ENCODE measurements around the gene UROC1. TPM values are rescaled to one million over a fixed set of nuclear protein-coding genes. Genes with fewer than 3 reads are reported as not detected.
A peak's percentile ranks its signal among the peaks of the same experiment; 100 is the strongest.

UROC1 gene
- total and polyA plus RNA-seq, 2 of the 13 experiments (the other 11 are each of a cell fraction or from before 2014, with no cell fraction given) = 0.71 to 1.3 TPM

DNA sequence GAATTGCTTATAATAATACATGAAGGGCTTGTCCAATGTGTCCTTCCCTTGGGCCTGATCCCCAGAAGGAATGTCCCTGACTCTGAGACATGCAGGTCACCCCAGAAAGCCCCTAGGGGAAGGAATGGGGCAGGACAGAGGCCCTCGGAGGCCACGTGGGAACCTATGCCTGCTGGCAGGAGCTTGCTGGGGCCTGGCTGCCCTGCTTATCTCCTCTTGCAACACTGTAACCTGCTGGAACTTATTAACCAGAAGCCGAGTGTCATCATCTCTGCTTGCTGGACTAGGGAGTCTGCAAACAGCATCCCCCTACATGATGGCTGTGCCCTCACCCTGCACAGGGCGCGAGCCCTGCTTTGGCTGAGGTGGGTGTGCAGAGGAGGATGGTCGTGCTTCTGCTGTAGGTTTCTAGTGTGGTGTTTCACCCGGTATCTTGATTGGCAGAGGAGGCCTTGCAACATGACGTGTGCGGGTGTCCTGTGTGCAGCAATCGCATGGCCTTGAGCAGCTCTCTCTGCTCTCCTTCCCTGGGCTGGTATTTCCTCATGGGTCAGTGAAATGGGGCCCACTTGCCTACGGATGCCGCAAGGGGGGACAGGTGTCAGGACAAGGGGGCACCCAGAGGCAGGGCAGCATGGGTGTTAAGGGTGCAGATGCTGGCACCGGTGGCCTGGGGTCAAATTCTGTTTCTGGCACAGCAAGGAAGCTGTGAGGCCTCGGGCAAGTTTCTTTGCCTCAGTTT is 11.4 kb upstream of the UROC1 start (continued):
- TF ChIP-seq, protein P1, sequence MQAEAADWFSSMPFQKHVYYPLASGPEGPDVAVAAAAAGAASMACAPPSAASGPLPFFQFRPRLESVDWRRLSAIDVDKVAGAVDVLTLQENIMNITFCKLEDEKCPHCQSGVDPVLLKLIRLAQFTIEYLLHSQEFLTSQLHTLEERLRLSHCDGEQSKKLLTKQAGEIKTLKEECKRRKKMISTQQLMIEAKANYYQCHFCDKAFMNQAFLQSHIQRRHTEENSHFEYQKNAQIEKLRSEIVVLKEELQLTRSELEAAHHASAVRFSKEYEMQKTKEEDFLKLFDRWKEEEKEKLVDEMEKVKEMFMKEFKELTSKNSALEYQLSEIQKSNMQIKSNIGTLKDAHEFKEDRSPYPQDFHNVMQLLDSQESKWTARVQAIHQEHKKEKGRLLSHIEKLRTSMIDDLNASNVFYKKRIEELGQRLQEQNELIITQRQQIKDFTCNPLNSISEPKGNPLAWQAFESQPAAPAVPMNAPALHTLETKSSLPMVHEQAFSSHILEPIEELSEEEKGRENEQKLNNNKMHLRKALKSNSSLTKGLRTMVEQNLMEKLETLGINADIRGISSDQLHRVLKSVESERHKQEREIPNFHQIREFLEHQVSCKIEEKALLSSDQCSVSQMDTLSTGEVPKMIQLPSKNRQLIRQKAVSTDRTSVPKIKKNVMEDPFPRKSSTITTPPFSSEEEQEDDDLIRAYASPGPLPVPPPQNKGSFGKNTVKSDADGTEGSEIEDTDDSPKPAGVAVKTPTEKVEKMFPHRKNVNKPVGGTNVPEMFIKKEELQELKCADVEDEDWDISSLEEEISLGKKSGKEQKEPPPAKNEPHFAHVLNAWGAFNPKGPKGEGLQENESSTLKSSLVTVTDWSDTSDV (CRISPR knock-in tag; IDR thresholded peaks at IDR 0.05) = peak; percentile 33; the same call in 1 of the 2 replicates
- TF ChIP-seq, protein P2, sequence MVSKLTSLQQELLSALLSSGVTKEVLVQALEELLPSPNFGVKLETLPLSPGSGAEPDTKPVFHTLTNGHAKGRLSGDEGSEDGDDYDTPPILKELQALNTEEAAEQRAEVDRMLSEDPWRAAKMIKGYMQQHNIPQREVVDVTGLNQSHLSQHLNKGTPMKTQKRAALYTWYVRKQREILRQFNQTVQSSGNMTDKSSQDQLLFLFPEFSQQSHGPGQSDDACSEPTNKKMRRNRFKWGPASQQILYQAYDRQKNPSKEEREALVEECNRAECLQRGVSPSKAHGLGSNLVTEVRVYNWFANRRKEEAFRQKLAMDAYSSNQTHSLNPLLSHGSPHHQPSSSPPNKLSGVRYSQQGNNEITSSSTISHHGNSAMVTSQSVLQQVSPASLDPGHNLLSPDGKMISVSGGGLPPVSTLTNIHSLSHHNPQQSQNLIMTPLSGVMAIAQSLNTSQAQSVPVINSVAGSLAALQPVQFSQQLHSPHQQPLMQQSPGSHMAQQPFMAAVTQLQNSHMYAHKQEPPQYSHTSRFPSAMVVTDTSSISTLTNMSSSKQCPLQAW (CRISPR knock-in tag; IDR thresholded peaks at IDR 0.05) = peak; percentile 99
- TF ChIP-seq, protein P3, sequence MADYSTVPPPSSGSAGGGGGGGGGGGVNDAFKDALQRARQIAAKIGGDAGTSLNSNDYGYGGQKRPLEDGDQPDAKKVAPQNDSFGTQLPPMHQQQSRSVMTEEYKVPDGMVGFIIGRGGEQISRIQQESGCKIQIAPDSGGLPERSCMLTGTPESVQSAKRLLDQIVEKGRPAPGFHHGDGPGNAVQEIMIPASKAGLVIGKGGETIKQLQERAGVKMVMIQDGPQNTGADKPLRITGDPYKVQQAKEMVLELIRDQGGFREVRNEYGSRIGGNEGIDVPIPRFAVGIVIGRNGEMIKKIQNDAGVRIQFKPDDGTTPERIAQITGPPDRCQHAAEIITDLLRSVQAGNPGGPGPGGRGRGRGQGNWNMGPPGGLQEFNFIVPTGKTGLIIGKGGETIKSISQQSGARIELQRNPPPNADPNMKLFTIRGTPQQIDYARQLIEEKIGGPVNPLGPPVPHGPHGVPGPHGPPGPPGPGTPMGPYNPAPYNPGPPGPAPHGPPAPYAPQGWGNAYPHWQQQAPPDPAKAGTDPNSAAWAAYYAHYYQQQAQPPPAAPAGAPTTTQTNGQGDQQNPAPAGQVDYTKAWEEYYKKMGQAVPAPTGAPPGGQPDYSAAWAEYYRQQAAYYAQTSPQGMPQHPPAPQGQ (CRISPR knock-in tag; IDR thresholded peaks at IDR 0.05; ENCODE audit: borderline replicate concordance) = no peak
- TF ChIP-seq MTF2 (CRISPR knock-in tag; IDR thresholded peaks at IDR 0.05; ENCODE audit: borderline replicate concordance) (0 out of 2 replicates have a peak, but pooled peaks have one; percentile 41), FOSL1 (CRISPR knock-in tag; IDR thresholded peaks at IDR 0.05; ENCODE audit: borderline replicate concordance) (no peak), ZNF576 (CRISPR knock-in tag; IDR thresholded peaks at IDR 0.05) (no peak), NFIB (CRISPR knock-in tag; IDR thresholded peaks at IDR 0.05; ENCODE audit: borderline replicate concordance) (no peak), WIZ (CRISPR knock-in tag; IDR thresholded peaks at IDR 0.05) (no peak), ZSCAN29 (CRISPR knock-in tag; conservative IDR thresholded peaks at IDR 0.05) (no peak), NFIC (IDR thresholded peaks at IDR 0.05; ENCODE audit: low read length) (no peak), ZFP82 (CRISPR knock-in tag; IDR thresholded peaks at IDR 0.05; ENCODE audit: borderline replicate concordance) (no peak), FOXM1 (CRISPR knock-in tag; IDR thresholded peaks at IDR 0.05) (no peak), CEBPB (IDR thresholded peaks at IDR 0.05; ENCODE audit: borderline replicate concordance, low read depth, low read length) (peak; percentile 95), ZNF770 (CRISPR knock-in tag; IDR thresholded peaks at IDR 0.05) (peak; percentile 55), MYNN (CRISPR knock-in tag; IDR thresholded peaks at IDR 0.05; ENCODE audit: low read depth) (no peak; the same call in 1 of the 2 replicates), ZNF83 (CRISPR knock-in tag; IDR thresholded peaks at IDR 0.05; ENCODE audit: borderline replicate concordance) (no peak)
- TF ChIP-seq, protein P4, sequence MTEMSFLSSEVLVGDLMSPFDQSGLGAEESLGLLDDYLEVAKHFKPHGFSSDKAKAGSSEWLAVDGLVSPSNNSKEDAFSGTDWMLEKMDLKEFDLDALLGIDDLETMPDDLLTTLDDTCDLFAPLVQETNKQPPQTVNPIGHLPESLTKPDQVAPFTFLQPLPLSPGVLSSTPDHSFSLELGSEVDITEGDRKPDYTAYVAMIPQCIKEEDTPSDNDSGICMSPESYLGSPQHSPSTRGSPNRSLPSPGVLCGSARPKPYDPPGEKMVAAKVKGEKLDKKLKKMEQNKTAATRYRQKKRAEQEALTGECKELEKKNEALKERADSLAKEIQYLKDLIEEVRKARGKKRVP (CRISPR knock-in tag; IDR thresholded peaks at IDR 0.05) = peak in 1 of 2 experiments; percentile 96; a peak in 2 of 4 replicates
